GM06990 (cell line): ENCODE results near the gene BIRC6.

Experiments used
- DNase-seq: peaks from one replicate; pipeline ENCODE4 v3.0.0-alpha.2; 2011; ENCODE audit not compliant: insufficient read length; ENCODE audit errors: extremely low read depth
- H3K27me3 ChIP-seq: replicated peaks from 2 replicates; pipeline ENCODE4 v1.6.0; 2011; ENCODE audit warnings: low read length; ENCODE audit not compliant: control insufficient read depth, insufficient read depth
- H3K36me3 ChIP-seq: 2 replicates; pipeline ENCODE4 v1.5.1; 2011; ENCODE audit warnings: low read length; ENCODE audit not compliant: control insufficient read depth, insufficient read depth
- H3K4me3 ChIP-seq: replicated peaks from 2 replicates; pipeline ENCODE4 v1.5.1; 2011; ENCODE audit warnings: low read depth, mild to moderate bottlenecking, control low read depth, low read length
- CTCF ChIP-seq: IDR thresholded peaks from 2 replicates; pipeline ENCODE4 v1.5.1; 2011; ENCODE audit warnings: low read length, control low read depth, mild to moderate bottlenecking, inconsistent platforms; ENCODE audit not compliant: insufficient read depth, poor library complexity, severe bottlenecking

BIRC6 gene

GRCh38 chr2:32496662-32497061, 139.8 kb downstream of the BIRC6 start:
- Histone ChIP-seq H3K36me3 (peaks cover 6% of the 10 kb centered on the region), H3K27me3 (no peaks in the 10 kb centered on the region), H3K4me3 (no peak overlapping the region)
- no peak for DNase-seq
- TF ChIP-seq CTCF: no peak

DNA sequence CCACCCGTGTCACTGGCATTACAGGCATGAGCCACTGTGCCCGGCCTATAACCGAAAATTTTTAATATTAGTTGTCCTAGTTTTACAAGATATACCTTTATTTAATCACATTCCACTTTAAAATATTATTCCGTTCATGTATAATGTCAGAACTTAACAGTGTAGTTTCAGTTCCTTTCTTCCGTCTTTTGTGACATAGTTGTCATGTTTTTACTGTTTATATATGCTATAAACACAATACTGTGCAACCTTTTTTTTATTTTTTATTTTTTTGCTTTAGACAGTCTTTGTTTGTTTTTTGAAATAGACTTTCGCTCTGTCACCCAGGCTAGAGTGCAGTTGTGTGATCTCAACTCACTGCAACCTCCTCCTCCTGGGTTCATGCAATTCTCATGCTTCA, 141.5 kb downstream of the BIRC6 start:
- Histone ChIP-seq H3K27me3 (no peaks in the 10 kb centered on the region), H3K4me3 (no peak overlapping the region), H3K36me3 (peaks cover 6% of the 10 kb centered on the region)
- no peak for DNase-seq
- no peak for TF ChIP-seq CTCF

DNA sequence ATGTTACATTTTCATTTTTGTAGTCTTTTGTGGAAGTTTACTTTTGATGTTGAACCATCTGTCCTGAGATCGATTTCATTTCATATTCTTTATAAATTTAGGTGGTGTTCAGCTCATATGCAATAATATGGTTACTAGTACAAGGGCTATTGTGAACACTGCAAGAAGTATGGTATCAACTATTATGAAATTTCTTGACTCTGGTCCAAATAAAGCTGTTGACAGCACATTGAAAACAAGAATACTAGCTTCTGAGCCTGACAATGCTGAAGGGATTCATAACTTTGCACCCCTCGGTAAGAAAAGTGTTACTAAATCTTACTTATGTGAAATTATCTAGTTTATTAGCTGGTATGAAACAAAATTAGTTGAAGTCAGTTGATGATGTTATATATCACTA, 146.1 kb downstream of the BIRC6 start:
- TF ChIP-seq CTCF: no peak
- H3K36me3 ChIP-seq: peaks cover 11% of the 10 kb centered on the region
- no peak overlapping the region for H3K4me3 ChIP-seq
- no peak for DNase-seq
- no peaks in the 10 kb centered on the region for H3K27me3 ChIP-seq

GRCh38 chr2:32504877-32505478, 148.2 kb downstream of the BIRC6 start:
- Histone ChIP-seq H3K36me3 (peaks cover 11% of the 10 kb centered on the region), H3K4me3 (no peak overlapping the region), H3K27me3 (no peaks in the 10 kb centered on the region)
- TF ChIP-seq CTCF: no peak
- DNase-seq: no peak

GRCh38 chr2:32506446-32506845, 149.6 kb downstream of the BIRC6 start:
- Histone ChIP-seq H3K36me3 (peaks cover 10% of the 10 kb centered on the region), H3K4me3 (no peak overlapping the region)
- no peak for TF ChIP-seq CTCF

GRCh38 chr2:32514946-32515345, 158.1 kb downstream of the BIRC6 start:
- Histone ChIP-seq H3K4me3 (no peak overlapping the region), H3K36me3 (peaks cover 12% of the 10 kb centered on the region), H3K27me3 (no peaks in the 10 kb centered on the region)
- no peak for TF ChIP-seq CTCF
- no peak for DNase-seq

More at GRCh38 chr2:32506446-32506845, 149.6 kb downstream of the BIRC6 start:
- H3K27me3 ChIP-seq: no peaks in the 10 kb centered on the region
- no peak for DNase-seq
